ENCODE data around the gene RAD17. TPM values are rescaled to one million over a fixed set of nuclear protein-coding genes. Genes with fewer than 3 reads are reported as not detected.

Gene RAD17
- total RNA-seq, 1 experiment from 2014 or later, result 21.9 TPM

GRCh38 chr5:69374911-69375446 is 5.4 kb downstream of the RAD17 start:
- ChIA-PET POLR2A (interaction anchor here (0.6 to 1.1 kb wide), 3 partner anchors 140 to 175 kb away, joined by 3 to 4 read pairs (median 3); partner anchors contain the start of gene CDK7), CTCF (interaction anchor here (0.6 to 1.3 kb wide), 3 partner anchors 11 to 156 kb away, joined by 3 to 5 read pairs (median 3); no protein-coding TSS in a partner anchor)
- Mint-ChIP-seq H3K27me3 (ENCODE audit: insufficient read depth, unreplicated experiment) (no peaks in the 10 kb centered on the region), H3K9me3 (ENCODE audit: unreplicated experiment) (no peaks in the 10 kb centered on the region), H3K4me1 (ENCODE audit: insufficient read depth, unreplicated experiment) (peaks cover 16% of the 10 kb centered on the region), H3K4me3 (ENCODE audit: unreplicated experiment) (no peak overlapping the region), H3K27ac (ENCODE audit: low read depth, unreplicated experiment) (no peak overlapping the region), H3K36me3 (ENCODE audit: insufficient read depth, unreplicated experiment) (peaks cover 50% of the 10 kb centered on the region)
- DNase-seq (ENCODE audit: unreplicated experiment), result no peak
- no peak for TF ChIP-seq CTCF (IDR thresholded peaks at IDR 0.05; ENCODE audit: unreplicated experiment)
- BruUV-seq (replicated peaks), result no TSS peak
- intact Hi-C loops (cut with micrococcal nuclease), result no loop called here

- intact Hi-C loops (cut with micrococcal nuclease), result no loop called here
- no TSS peak for BruUV-seq (replicated peaks)
- Mint-ChIP-seq H3K9me3 (ENCODE audit: unreplicated experiment) (no peaks in the 10 kb centered on the region), H3K27ac (ENCODE audit: low read depth, unreplicated experiment) (no peak overlapping the region), H3K4me1 (ENCODE audit: insufficient read depth, unreplicated experiment) (no peaks in the 10 kb centered on the region), H3K4me3 (ENCODE audit: unreplicated experiment) (no peak overlapping the region), H3K27me3 (ENCODE audit: insufficient read depth, unreplicated experiment) (no peaks in the 10 kb centered on the region), H3K36me3 (ENCODE audit: insufficient read depth, unreplicated experiment) (peaks cover 78% of the 10 kb centered on the region)
- CTCF ChIA-PET, result interaction anchor here (0.8 kb wide), 1 partner anchor 335 kb away, joined by 3 read pairs; no protein-coding TSS in a partner anchor
- no peak for TF ChIP-seq CTCF (IDR thresholded peaks at IDR 0.05; ENCODE audit: unreplicated experiment)
- no peak for DNase-seq (ENCODE audit: unreplicated experiment)
- POLR2A ChIA-PET, result interaction anchor here (2.4 kb wide), 1 partner anchor 8 kb away, joined by 7 read pairs; the partner anchor contains the start of genes AK6, RAD17 and TAF9
These were observed 8.8 kb downstream of the RAD17 start for GRCh38 chr5:69378376-69378775.

GRCh38 chr5:69404659-69405330 is 35.2 kb downstream of the RAD17 start:
- Mint-ChIP-seq H3K27me3 (ENCODE audit: insufficient read depth, unreplicated experiment) (no peaks in the 10 kb centered on the region), H3K9me3 (ENCODE audit: unreplicated experiment) (no peaks in the 10 kb centered on the region), H3K4me1 (ENCODE audit: insufficient read depth, unreplicated experiment) (no peaks in the 10 kb centered on the region), H3K4me3 (ENCODE audit: unreplicated experiment) (no peak overlapping the region), H3K36me3 (ENCODE audit: insufficient read depth, unreplicated experiment) (peaks cover 49% of the 10 kb centered on the region), H3K27ac (ENCODE audit: low read depth, unreplicated experiment) (no peak overlapping the region)
- ChIA-PET CTCF (no interaction called here), POLR2A (interaction anchor here (0.6 to 1.6 kb wide), 3 partner anchors 10 to 978 kb away, joined by 3 to 5 read pairs (median 3); partner anchors contain the start of gene MARVELD2)
- no TSS peak for BruUV-seq (replicated peaks)
- TF ChIP-seq CTCF (IDR thresholded peaks at IDR 0.05; ENCODE audit: unreplicated experiment), result no peak
- no peak for DNase-seq (ENCODE audit: unreplicated experiment)
- intact Hi-C loops (cut with micrococcal nuclease), result no loop called here

- Mint-ChIP-seq H3K27ac (ENCODE audit: low read depth, unreplicated experiment) (peak within 1 kb of the TSS; percentile 90), H3K36me3 (ENCODE audit: insufficient read depth, unreplicated experiment) (peaks cover 21% of the 10 kb centered on the region), H3K4me3 (ENCODE audit: unreplicated experiment) (peak within 1 kb of the TSS; percentile 87), H3K9me3 (ENCODE audit: unreplicated experiment) (no peaks in the 10 kb centered on the region), H3K4me1 (ENCODE audit: insufficient read depth, unreplicated experiment) (peaks cover 16% of the 10 kb centered on the region), H3K27me3 (ENCODE audit: insufficient read depth, unreplicated experiment) (no peaks in the 10 kb centered on the region)
- TF ChIP-seq CTCF (IDR thresholded peaks at IDR 0.05; ENCODE audit: unreplicated experiment), result peak; percentile 50
- ChIA-PET CTCF (interaction anchor here (0.6 to 1.5 kb wide), 4 partner anchors 14 to 372 kb away, joined by 3 to 4 read pairs (median 3); no protein-coding TSS in a partner anchor), POLR2A (interaction anchor here (0.6 to 4.1 kb wide), 10 partner anchors 11 to 321 kb away, joined by 3 to 45 read pairs (median 3); partner anchors contain the start of gene RAD17)
- intact Hi-C loops (cut with micrococcal nuclease), result no loop called here
- no TSS peak for BruUV-seq (replicated peaks)
- DNase-seq (ENCODE audit: unreplicated experiment), result peak; percentile 91
These were observed 45.4 kb downstream of the RAD17 start, which contains the start of gene MARVELD2 for GRCh38 chr5:69414885-69415583. MARVELD2 (plus strand) TSS chr5:69415116; CDS start chr5:69419386, 4,270 bp downstream.
